Chondrocyte (in vitro differentiated cells): ENCODE measurements around the gene SERP2. TPM values are rescaled to one million over a fixed set of nuclear protein-coding genes. Genes with fewer than 3 reads are reported as not detected.

Source experiments
- DNase-seq: peaks from one replicate; pipeline ENCODE4 v3.0.0; 2021; ENCODE audit warnings: mixed read lengths, low spot score
- H3K27ac Mint-ChIP-seq: one replicate; pipeline ENCODE4 v1.8.0; 2021; ENCODE audit warnings: mild to moderate bottlenecking, moderate library complexity, mixed read lengths; ENCODE audit not compliant: unreplicated experiment
- H3K27me3 Mint-ChIP-seq: 2 replicates; pipeline ENCODE4 v1.8.0; 2021; ENCODE audit warnings: low read depth, mixed read lengths
- H3K36me3 Mint-ChIP-seq: 2 replicates; pipeline ENCODE4 v1.8.0; 2021; ENCODE audit warnings: low read depth, mixed read lengths
- H3K4me1 Mint-ChIP-seq: 2 replicates; pipeline ENCODE4 v1.8.0; 2021; ENCODE audit warnings: low read depth, mild to moderate bottlenecking, mixed read lengths
- H3K4me3 Mint-ChIP-seq: one replicate; pipeline ENCODE4 v1.8.0; 2021; ENCODE audit warnings: mild to moderate bottlenecking, moderate library complexity, mixed read lengths; ENCODE audit not compliant: unreplicated experiment
- H3K9me3 Mint-ChIP-seq: 2 replicates; pipeline ENCODE4 v1.8.0; 2021; ENCODE audit warnings: low read depth, mixed read lengths
- CTCF ChIP-seq: fragments of 200-600 bp; sonication (generic); IDR thresholded peaks from 2 replicates; pipeline ENCODE4 v1.5.0; 2021; ENCODE audit warnings: antibody characterized with exemption, mild to moderate bottlenecking, moderate library complexity
- total RNA-seq: library from RNA; stranded (reverse); gene quantifications from 3 replicates; pipeline ENCODE4 v1.2.1, GENCODE V29; 2021

Gene SERP2
- total RNA-seq, 1 donor from 2014 or later, result 6.7 TPM

GRCh38 chr13:44380404-44381165 is 7.0 kb downstream of the SERP2 start:
- no peak for DNase-seq
- Mint-ChIP-seq H3K36me3 (peaks cover 6% of the 10 kb centered on the region), H3K4me3 (no peak overlapping the region), H3K4me1 (peaks cover 4% of the 10 kb centered on the region), H3K9me3 (no peaks in the 10 kb centered on the region), H3K27me3 (no peaks in the 10 kb centered on the region), H3K27ac (peak overlapping the region; percentile 45)
- TF ChIP-seq CTCF, result no peak

GRCh38 chr13:44382635-44383145 is 9.1 kb downstream of the SERP2 start:
- Mint-ChIP-seq H3K4me1 (peaks cover 4% of the 10 kb centered on the region), H3K9me3 (no peaks in the 10 kb centered on the region), H3K27ac (no peak overlapping the region), H3K27me3 (no peaks in the 10 kb centered on the region), H3K36me3 (peaks cover 6% of the 10 kb centered on the region), H3K4me3 (no peak overlapping the region)
- DNase-seq, result no peak
- TF ChIP-seq CTCF, result no peak

DNA sequence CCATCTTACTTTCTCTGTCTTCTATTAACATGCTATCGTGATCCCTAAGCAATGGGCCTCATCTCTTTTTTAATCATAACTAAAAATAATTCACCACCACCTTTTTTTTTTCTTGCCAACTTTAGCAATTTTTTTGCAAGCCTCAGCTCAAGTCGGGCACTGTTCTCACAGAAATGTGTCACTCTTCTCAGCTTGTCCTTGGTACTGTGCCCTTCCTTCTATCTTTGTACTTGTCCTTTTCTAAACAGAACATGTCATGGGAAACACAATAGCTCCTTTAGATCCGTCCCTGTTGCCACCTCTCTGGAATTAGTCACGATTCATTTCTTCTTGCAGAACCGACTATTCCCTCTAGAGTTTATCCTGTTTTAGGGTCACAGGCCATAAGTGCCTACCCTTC is 10.3 kb downstream of the SERP2 start:
- Mint-ChIP-seq H3K4me1 (peaks cover 12% of the 10 kb centered on the region), H3K36me3 (peaks cover 6% of the 10 kb centered on the region)
- no peak for TF ChIP-seq CTCF

DNA sequence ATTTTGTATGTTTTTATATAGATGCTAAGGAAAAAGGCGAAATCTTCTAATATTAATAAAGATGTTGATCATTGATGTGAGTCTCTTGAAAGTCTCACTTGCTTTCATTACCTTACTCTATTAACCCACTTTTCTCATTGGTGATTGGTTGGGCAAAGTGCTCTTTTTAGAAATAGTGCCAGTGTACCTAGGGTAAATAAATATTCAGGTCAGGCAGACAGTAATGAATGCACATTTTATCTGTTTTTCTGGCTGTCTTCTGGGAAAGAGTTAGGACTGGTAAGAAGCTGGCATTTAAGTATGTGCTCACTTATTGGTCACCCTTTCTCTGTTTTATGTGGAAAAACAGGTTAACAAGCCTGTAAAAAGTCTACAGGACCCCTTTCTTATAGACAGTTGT is 11.2 kb downstream of the SERP2 start:
- no peak overlapping the region for H3K27ac Mint-ChIP-seq
- H3K9me3 Mint-ChIP-seq, result no peaks in the 10 kb centered on the region
- no peak overlapping the region for H3K4me3 Mint-ChIP-seq
- TF ChIP-seq CTCF, result no peak
- H3K27me3 Mint-ChIP-seq, result no peaks in the 10 kb centered on the region
- DNase-seq, result no peak
- H3K36me3 Mint-ChIP-seq, result peaks cover 6% of the 10 kb centered on the region
- H3K4me1 Mint-ChIP-seq, result peaks cover 13% of the 10 kb centered on the region

More for the DNA sequence above, 10.3 kb downstream of the SERP2 start:
- DNase-seq, result no peak
- no peak overlapping the region for H3K27ac Mint-ChIP-seq
- H3K4me3 Mint-ChIP-seq, result no peak overlapping the region
- H3K27me3 Mint-ChIP-seq, result no peaks in the 10 kb centered on the region
- H3K9me3 Mint-ChIP-seq, result no peaks in the 10 kb centered on the region

DNA sequence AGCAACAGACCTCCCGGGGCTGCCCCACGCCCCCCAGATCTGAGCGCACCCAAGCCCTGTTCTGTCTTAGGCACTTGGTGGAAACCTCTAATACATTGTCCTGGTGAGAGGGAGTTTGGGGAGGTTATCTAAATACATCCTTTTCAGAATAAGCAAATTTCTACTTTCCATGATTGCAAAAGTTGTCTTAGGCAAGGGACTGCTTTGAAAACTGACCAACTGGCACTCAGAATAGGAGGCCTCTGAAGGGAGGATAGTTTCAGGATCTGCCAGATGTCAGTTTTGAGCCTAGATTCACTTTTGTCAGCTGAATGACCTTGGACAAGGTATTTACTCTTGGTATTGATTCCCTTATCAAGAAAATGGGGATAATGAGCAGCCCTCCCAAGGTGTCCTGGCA is 11.8 kb downstream of the SERP2 start:
- no peaks in the 10 kb centered on the region for H3K9me3 Mint-ChIP-seq
- peaks cover 6% of the 10 kb centered on the region for H3K36me3 Mint-ChIP-seq
- H3K4me1 Mint-ChIP-seq, result peaks cover 13% of the 10 kb centered on the region
- no peaks in the 10 kb centered on the region for H3K27me3 Mint-ChIP-seq
- no peak for DNase-seq
- no peak for TF ChIP-seq CTCF
- no peak overlapping the region for H3K27ac Mint-ChIP-seq
- no peak overlapping the region for H3K4me3 Mint-ChIP-seq
